Esophagus squamous epithelium (tissue), 5 donors: ENCODE results near the gene TTC23L. TPM values are rescaled to one million over a fixed set of nuclear protein-coding genes. Genes with fewer than 3 reads are reported as not detected.

ENCODE experiments used
- DNase-seq: peaks from one replicate; lab custom pipeline; 2025; lab: John Stamatoyannopoulos, UW
- H3K27ac ChIP-seq, 4 donors: fragments of 200-600 bp; sonication (generic); one replicate each; pipeline ENCODE4 v1.5.1; 2016 to 2019; ENCODE audit warnings: mild to moderate bottlenecking in 1 of 4
- H3K27me3 ChIP-seq, 4 donors: fragments of 200-600 bp; sonication (generic); 1 replicate in 3 of 4; 2 replicates in 1 of 4; pipeline versions ENCODE4 v1.5.1 to v1.6.0; 2017 to 2021; ENCODE audit warnings: antibody characterized with exemption in 1 of 4
- H3K36me3 ChIP-seq, 3 donors: fragments of 200-600 bp; sonication (generic); one replicate each; pipeline ENCODE4 v1.5.1; 2016 to 2019
- H3K4me1 ChIP-seq, 3 donors: fragments of 200-600 bp; sonication (generic); one replicate each; pipeline ENCODE4 v1.5.1; 2017 to 2019
- H3K4me3 ChIP-seq, 4 donors: fragments of 200-600 bp; sonication (generic); 1 replicate in 3 of 4; 2 replicates in 1 of 4; pipeline ENCODE4 v1.5.1; 2016 to 2019; ENCODE audit warnings: mild to moderate bottlenecking in 2 of 4, moderate library complexity in 1 of 4
- H3K9me3 ChIP-seq, 3 donors: fragments of 200-600 bp; sonication (generic); one replicate each; pipeline ENCODE4 v1.5.1; 2016 to 2019
- CTCF ChIP-seq, 6 experiments: fragments of 450-650 bp in 4 of 6; fragments of 200-600 bp in 2 of 6; sonication (generic) in 2 of 6; IDR thresholded peaks; one replicate each; pipeline ENCODE4 v1.5.1; 2016 to 2019; ENCODE audit warnings: antibody characterized with exemption in 6 of 6, mild to moderate bottlenecking in 4 of 6, moderate library complexity in 4 of 6
- POLR2A ChIP-seq, 4 donors: fragments of 450-650 bp; IDR thresholded peaks; one replicate each; pipeline ENCODE4 v1.6.1; 2017; ENCODE audit warnings: antibody characterized with exemption in 4 of 4, mild to moderate bottlenecking in 4 of 4, moderate library complexity in 3 of 4
- WGBS, 2 donors: methylation state at CpG; one replicate each; pipeline ENCODE4 v1.1.5; 2018; 5-methylcytosine and 5-hydroxymethylcytosine counted together
- intact Hi-C: fragments of 100-400 bp; cut with DNase I; formaldehyde crosslinking; loops from one replicate; pipeline ENCODE4 v1.15.0; 2022
- total RNA-seq, 4 donors: library from RNA; depleted of rRNA; stranded (reverse); fragments of >200 nt; gene quantifications; one replicate each; pipeline ENCODE4 v1.1.0, GENCODE V29; 2016
- donor health status: DM: yes; HTN: yes; CAD: no.

Gene TTC23L
- total RNA-seq, 4 donors from 2014 or later: 0.09 to 0.19 TPM; not detected in 2

GRCh38 chr5:34941936-34942335 lies 103.0 kb downstream of the TTC23L start:
- TF ChIP-seq CTCF (IDR thresholded peaks at IDR 0.05): no peak
- no peak for TF ChIP-seq POLR2A (IDR thresholded peaks at IDR 0.05)
- Histone ChIP-seq H3K36me3 (peaks cover 2 to 100% (median 20%) of the 10 kb centered on the region in 3 donors), H3K4me1 (no peaks in the 10 kb centered on the region), H3K27ac (no peak overlapping the region), H3K4me3 (no peak overlapping the region), H3K9me3 (no peaks in the 10 kb centered on the region), H3K27me3 (no peaks in the 10 kb centered on the region)
- intact Hi-C loops: no loop called here
- DNase-seq: no peak
- WGBS, 2 donors: 83 to 92% methylated on average over 3 of the region's 3 CpGs

- Histone ChIP-seq H3K4me1 (no peaks in the 10 kb centered on the region), H3K27ac (no peak overlapping the region), H3K4me3 (no peak overlapping the region), H3K9me3 (no peaks in the 10 kb centered on the region), H3K27me3 (no peaks in the 10 kb centered on the region), H3K36me3 (peaks cover 0 to 99% (median 20%) of the 10 kb centered on the region in 3 donors)
- DNase-seq: no peak
- WGBS, 2 donors: 100% methylated on average over 2 of the region's 2 CpGs
- TF ChIP-seq CTCF (IDR thresholded peaks at IDR 0.05) (no peak), POLR2A (IDR thresholded peaks at IDR 0.05) (no peak)
- intact Hi-C loops: no loop called here
Observed at GRCh38 chr5:34944044-34944443, 105.1 kb downstream of the TTC23L start.

- 89% methylated on average over 11 of the region's 11 CpGs for WGBS, 2 donors
- intact Hi-C loops: no loop called here
- Histone ChIP-seq H3K9me3 (no peaks in the 10 kb centered on the region), H3K4me1 (no peaks in the 10 kb centered on the region), H3K27ac (no peak overlapping the region), H3K4me3 (no peak overlapping the region), H3K36me3 (peaks cover 0 to 99% (median 20%) of the 10 kb centered on the region in 3 donors), H3K27me3 (no peaks in the 10 kb centered on the region)
- TF ChIP-seq POLR2A (IDR thresholded peaks at IDR 0.05) (no peak), CTCF (IDR thresholded peaks at IDR 0.05) (no peak)
- DNase-seq: no peak
Observed at GRCh38 chr5:34944460-34945047, 105.6 kb downstream of the TTC23L start.

Other genes with a start within 250 kb of the TTC23L start
- gene RAI14, start 182.8 kb upstream of the TTC23L start, total RNA-seq: 10 to 100 TPM in 1 of 4 donors, 1 to 10 TPM in 3; 5.2 to 18.7 (median 9.0) TPM
- 10 to 100 TPM in 3 of 4 donors, 1 to 10 TPM in 1; 4.6 to 27.7 (median 19.0) TPM for gene RAD1, start 76.3 kb downstream of the TTC23L start, total RNA-seq
- gene BRIX1, start 76.5 kb downstream of the TTC23L start, total RNA-seq: 10 to 100 TPM; 14.5 to 37.6 (median 29.4) TPM
- gene DNAJC21, start 90.4 kb downstream of the TTC23L start, total RNA-seq: 10 to 100 TPM; 24.8 to 51.9 (median 32.0) TPM
- not detected for gene AGXT2, start 208.8 kb downstream of the TTC23L start, total RNA-seq